SK-N-SH (cell line): ENCODE measurements around the gene C8G. TPM values are rescaled to one million over a fixed set of nuclear protein-coding genes. Genes with fewer than 3 reads are reported as not detected.

Experiments used
- CTCF ChIA-PET: fragments of 300-600, 350-600 bp; formaldehyde crosslinking; extraction: SDS; loops from one replicate; lab custom pipeline; 2021; lab: Yijun Ruan, JAX
- POLR2A ChIA-PET: fragments of 350-600 bp; sonication (Branson Sonifier 250); formaldehyde crosslinking; extraction: SDS; loops from one replicate; lab custom pipeline; 2020; ENCODE audit warnings: antibody characterized with exemption, inconsistent platforms; lab: Yijun Ruan, JAX
- DNase-seq: peaks from one replicate; pipeline ENCODE4 v3.0.0; 2012
- H2AFZ ChIP-seq: fragments of 200-600 bp; sonication (generic); 2 replicates; pipeline ENCODE4 v1.8.1; 2016; ENCODE audit warnings: antibody characterized with exemption, mild to moderate bottlenecking, low read depth
- H3F3A ChIP-seq: fragments of 200-600 bp; sonication (generic); replicated peaks from 2 replicates; pipeline ENCODE3; 2016; ENCODE audit warnings: antibody characterized with exemption, mild to moderate bottlenecking; ENCODE audit not compliant: insufficient read depth
- H3K27ac ChIP-seq, 2 experiments: fragments of 200-500 bp in 1 of 2; fragments of 200-600 bp in 1 of 2; sonication (Bioruptor generic) in 1 of 2; sonication (generic), shearing (Covaris generic) in 1 of 2; 2 replicates each; pipeline versions ENCODE4 v1.5.1 to v1.6.1; 2014 to 2016; ENCODE audit warnings: low read depth in 2 of 2, inconsistent platforms in 1 of 2, low read length in 1 of 2, mild to moderate bottlenecking in 1 of 2, mixed read lengths in 1 of 2
- H3K27me3 ChIP-seq: fragments of 200-600 bp; sonication (generic), shearing (Covaris generic); 2 replicates; pipeline ENCODE4 v1.6.1; 2016; ENCODE audit warnings: mixed run types; ENCODE audit not compliant: insufficient read depth
- H3K36me3 ChIP-seq, 2 experiments: fragments of 200-500 bp in 1 of 2; fragments of 200-600 bp in 1 of 2; sonication (Bioruptor generic) in 1 of 2; sonication (generic) in 1 of 2; replicated peaks in 1 of 2; 2 replicates each; pipeline versions ENCODE3 to v1.5.1; 2014 to 2016; ENCODE audit warnings: low read length in 1 of 2, mild to moderate bottlenecking in 1 of 2; ENCODE audit not compliant: insufficient read depth in 2 of 2, control insufficient read depth in 1 of 2
- H3K4me1 ChIP-seq, 2 experiments: fragments of 200-500 bp in 1 of 2; fragments of 200-600 bp in 1 of 2; sonication (Bioruptor generic) in 1 of 2; sonication (generic), shearing (Covaris generic) in 1 of 2; 2 replicates each; pipeline versions ENCODE4 v1.5.1 to v1.6.1; 2014 to 2016; ENCODE audit warnings: low read depth in 1 of 2, low read length in 1 of 2, mixed run types in 1 of 2; ENCODE audit not compliant: insufficient read depth in 2 of 2, control insufficient read depth in 1 of 2
- H3K4me2 ChIP-seq: fragments of 200-600 bp; sonication (generic), shearing (Covaris generic); 2 replicates; pipeline ENCODE4 v1.6.1; 2017; ENCODE audit warnings: mixed run types
- H3K4me3 ChIP-seq, 2 experiments: fragments of 200-500 bp in 1 of 2; fragments of 200-600 bp in 1 of 2; sonication (Bioruptor generic) in 1 of 2; sonication (generic), shearing (Covaris generic) in 1 of 2; 2 replicates each; pipeline versions ENCODE4 v1.5.1 to v1.8.1; 2014 to 2016; ENCODE audit warnings: low read depth in 2 of 2, inconsistent platforms in 1 of 2, low read length in 1 of 2, mild to moderate bottlenecking in 1 of 2, mixed read lengths in 1 of 2, moderate library complexity in 1 of 2
- H3K79me2 ChIP-seq: fragments of 200-600 bp; sonication (generic); 2 replicates; pipeline ENCODE4 v1.8.1; 2017; ENCODE audit warnings: mild to moderate bottlenecking; ENCODE audit not compliant: insufficient read depth
- H3K9ac ChIP-seq: fragments of 200-600 bp; sonication (generic); 2 replicates; pipeline ENCODE4 v1.6.1; 2017; ENCODE audit warnings: mixed run types
- H3K9me2 ChIP-seq: fragments of 200-600 bp; sonication (generic); 2 replicates; pipeline ENCODE4 v1.6.1; 2017; ENCODE audit warnings: mixed run types
- H3K9me3 ChIP-seq: fragments of 200-600 bp; sonication (generic); 2 replicates; pipeline ENCODE4 v1.6.1; 2017; ENCODE audit warnings: mixed run types, mild to moderate bottlenecking, moderate library complexity
- H4K20me1 ChIP-seq: fragments of 200-600 bp; sonication (generic); 2 replicates; pipeline ENCODE4 v1.6.1; 2017; ENCODE audit warnings: mild to moderate bottlenecking, mixed run types; ENCODE audit not compliant: insufficient read depth
- CHD2 ChIP-seq: fragments of 150-350 bp; IDR thresholded peaks from 2 replicates; pipeline ENCODE4 v1.6.1; 2018; ENCODE audit warnings: low read length; ENCODE audit not compliant: partially characterized antibody
- CTCF ChIP-seq: fragments of 200-600 bp; sonication (generic); IDR thresholded peaks from 2 replicates; pipeline ENCODE4 v1.6.1; 2017; ENCODE audit warnings: antibody characterized with exemption, mild to moderate bottlenecking, moderate library complexity
- ELF1 ChIP-seq: IDR thresholded peaks from 2 replicates; pipeline ENCODE4 v1.4.0; 2012
- EP300 ChIP-seq, 2 experiments: IDR thresholded peaks; 2 replicates each; pipeline versions ENCODE4 v1.4.0 to v1.6.1; 2012; ENCODE audit warnings: borderline replicate concordance in 1 of 2, low read depth in 1 of 2, low read length in 1 of 2
- EZH2phosphoT487 ChIP-seq: fragments of 200-600 bp; sonication (generic); IDR thresholded peaks from 2 replicates; pipeline ENCODE4 v1.6.1; 2017; ENCODE audit warnings: low read depth, mixed run types, mild to moderate bottlenecking, antibody characterized with exemption, moderate library complexity, borderline replicate concordance
- FOSL2 ChIP-seq: IDR thresholded peaks from 2 replicates; pipeline ENCODE4 v1.4.0; 2012; ENCODE audit warnings: low read depth, mild to moderate bottlenecking, moderate library complexity, borderline replicate concordance
- FOXJ3 ChIP-seq: sonication (generic); formaldehyde crosslinking; IDR thresholded peaks from 2 replicates; pipeline ENCODE4 v1.5.1; 2020; ENCODE audit warnings: mild to moderate bottlenecking, missing genetic modification reagents
- FOXM1 ChIP-seq: IDR thresholded peaks from 2 replicates; pipeline ENCODE4 v1.4.0; 2012; ENCODE audit warnings: low read depth, mild to moderate bottlenecking
- NFIC ChIP-seq: IDR thresholded peaks from 2 replicates; pipeline ENCODE4 v1.4.0; 2012; ENCODE audit warnings: borderline replicate concordance
- RFX5 ChIP-seq: IDR thresholded peaks from 2 replicates; pipeline ENCODE4 v1.6.1; 2012; ENCODE audit warnings: mild to moderate bottlenecking, improper control_type of control experiment, low read length
- TAF1 ChIP-seq: IDR thresholded peaks from 2 replicates; pipeline ENCODE4 v1.6.1; 2012; ENCODE audit warnings: low read depth, mild to moderate bottlenecking, low read length, moderate library complexity, borderline replicate concordance
- TCF12 ChIP-seq: IDR thresholded peaks from 2 replicates; pipeline ENCODE4 v1.4.0; 2012
- WGBS: methylation state at CpG from one replicate; pipeline ENCODE4 v1.1.6; 2017; ENCODE audit warnings: low lambda C conversion rate; 5-methylcytosine and 5-hydroxymethylcytosine counted together
- polyA plus RNA-seq, 3 experiments: library from polyadenylated mRNA; depleted of rRNA; stranded (reverse); fragments of >200 nt; gene quantifications; 2 replicates each; pipeline ENCODE4 v1.2.3, GENCODE V29; 2012
- TF ChIP-seq, protein P1 (sequence below): fragments of 150-350 bp; IDR thresholded peaks from 2 replicates; pipeline ENCODE4 v1.6.1; 2017; ENCODE audit warnings: antibody characterized with exemption, low read length, low read depth, borderline replicate concordance
- TF ChIP-seq, protein P2 (sequence below): fragments of 150-350 bp; IDR thresholded peaks from 2 replicates; pipeline ENCODE4 v1.6.1; 2016; ENCODE audit warnings: mild to moderate bottlenecking, low read depth, low read length

Gene C8G
- polyA plus RNA-seq, 1 of the 3 experiments (the other 2 are of a cell fraction), result 0.28 TPM

GRCh38 chr9:136907011-136907914, 37.8 kb upstream of the C8G start:
- Histone ChIP-seq H3K27me3 (no peaks in the 10 kb centered on the region), H3K9ac (no peak overlapping the region), H2AFZ (no peak overlapping the region), H3K4me1 (peaks cover under 1 to 5% of the 10 kb centered on the region in 2 experiments; a peak in 3 of 4 replicates), H3K36me3 (peaks cover 7 to 12% of the 10 kb centered on the region in 2 experiments), H4K20me1 (no peaks in the 10 kb centered on the region), H3K27ac (no peak overlapping the region), H3K9me3 (no peaks in the 10 kb centered on the region), H3K4me3 (no peak overlapping the region), H3K79me2 (peaks cover 3% of the 10 kb centered on the region; the same call in 1 of the 2 replicates), H3K4me2 (no peak overlapping the region), H3F3A (peaks cover 9% of the 10 kb centered on the region), H3K9me2 (no peaks in the 10 kb centered on the region)
- DNase-seq, result no peak
- TF ChIP-seq FOXJ3 (CRISPR knock-in tag) (no peak), FOSL2 (no peak), TAF1 (no peak), TCF12 (no peak), EP300 (IDR thresholded peaks at IDR 0.05; ENCODE audit: borderline replicate concordance in 1 of 2, low read depth in 1 of 2, low read length in 1 of 2) (no peak), CTCF (no peak)
- TF ChIP-seq, protein P1, sequence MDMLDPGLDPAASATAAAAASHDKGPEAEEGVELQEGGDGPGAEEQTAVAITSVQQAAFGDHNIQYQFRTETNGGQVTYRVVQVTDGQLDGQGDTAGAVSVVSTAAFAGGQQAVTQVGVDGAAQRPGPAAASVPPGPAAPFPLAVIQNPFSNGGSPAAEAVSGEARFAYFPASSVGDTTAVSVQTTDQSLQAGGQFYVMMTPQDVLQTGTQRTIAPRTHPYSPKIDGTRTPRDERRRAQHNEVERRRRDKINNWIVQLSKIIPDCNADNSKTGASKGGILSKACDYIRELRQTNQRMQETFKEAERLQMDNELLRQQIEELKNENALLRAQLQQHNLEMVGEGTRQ, result no peak
- 98% methylated on average over 17 of the region's 29 CpGs for WGBS
- CTCF ChIA-PET, result interaction anchor here (1.0 to 1.2 kb wide), 4 partner anchors 9 to 306 kb away, joined by 3 to 5 read pairs (median 3); no protein-coding TSS in a partner anchor
- POLR2A ChIA-PET, result no interaction called here

DNA sequence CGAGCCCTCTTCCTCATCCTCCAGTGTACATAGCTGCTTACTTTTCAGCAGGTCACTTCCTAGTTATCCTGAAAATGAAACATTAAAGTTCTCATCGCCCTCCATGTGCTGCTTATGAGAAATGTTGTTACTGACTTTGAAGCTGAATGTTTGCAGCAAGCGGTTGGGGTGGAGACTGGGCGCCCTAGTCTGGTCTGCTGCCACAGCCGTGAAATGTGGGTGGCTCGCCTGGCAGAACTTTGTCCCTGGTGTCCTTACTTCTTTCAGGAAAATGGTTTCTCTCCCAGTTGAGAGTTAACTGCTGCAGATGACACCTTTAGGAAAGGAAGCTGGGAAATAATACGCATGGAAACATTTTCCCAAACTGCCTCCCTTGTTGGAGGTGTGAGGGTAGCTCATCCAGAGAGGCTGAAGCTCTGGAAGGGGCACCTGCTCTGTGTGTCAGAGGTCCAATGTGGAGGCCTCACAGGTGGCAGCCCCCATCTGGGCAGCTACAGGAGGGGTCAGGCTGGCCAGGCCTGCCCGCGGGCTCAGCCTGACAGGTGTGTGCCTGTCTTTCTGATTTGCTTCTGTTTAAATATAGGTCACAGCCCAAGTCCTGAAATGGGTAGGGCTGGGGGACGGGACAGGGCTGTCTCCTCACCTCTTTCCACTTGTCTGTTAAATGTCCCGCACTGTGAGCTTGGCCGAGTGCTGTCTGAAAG, 34.7 kb upstream of the C8G start:
- no peak overlapping the region for H3K4me3 ChIP-seq
- H2AFZ ChIP-seq, result no peak overlapping the region
- WGBS, result 92% methylated on average over 11 of the region's 12 CpGs
- no peaks in the 10 kb centered on the region for H3K79me2 ChIP-seq
- peaks cover 3 to 17% of the 10 kb centered on the region in 2 experiments for H3K36me3 ChIP-seq
- H3K9me2 ChIP-seq, result no peaks in the 10 kb centered on the region
- TF ChIP-seq EZH2phosphoT487 (no peak), CTCF (no peak), ELF1 (no peak), CHD2 (no peak), TAF1 (no peak), RFX5 (no peak), FOXM1 (no peak), NFIC (no peak)
- TF ChIP-seq, protein P2, sequence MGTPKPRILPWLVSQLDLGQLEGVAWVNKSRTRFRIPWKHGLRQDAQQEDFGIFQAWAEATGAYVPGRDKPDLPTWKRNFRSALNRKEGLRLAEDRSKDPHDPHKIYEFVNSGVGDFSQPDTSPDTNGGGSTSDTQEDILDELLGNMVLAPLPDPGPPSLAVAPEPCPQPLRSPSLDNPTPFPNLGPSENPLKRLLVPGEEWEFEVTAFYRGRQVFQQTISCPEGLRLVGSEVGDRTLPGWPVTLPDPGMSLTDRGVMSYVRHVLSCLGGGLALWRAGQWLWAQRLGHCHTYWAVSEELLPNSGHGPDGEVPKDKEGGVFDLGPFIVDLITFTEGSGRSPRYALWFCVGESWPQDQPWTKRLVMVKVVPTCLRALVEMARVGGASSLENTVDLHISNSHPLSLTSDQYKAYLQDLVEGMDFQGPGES, result no peak
- H3K27ac ChIP-seq, result no peak overlapping the region
- no peaks in the 10 kb centered on the region for H3K4me1 ChIP-seq
- H3F3A ChIP-seq, result no peaks in the 10 kb centered on the region
- no peak for DNase-seq
- ChIA-PET POLR2A (no interaction called here), CTCF (interaction anchor here (1.5 kb wide), 1 partner anchor 38 kb away, joined by 5 read pairs; no protein-coding TSS in a partner anchor)
- H4K20me1 ChIP-seq, result no peaks in the 10 kb centered on the region
- no peaks in the 10 kb centered on the region for H3K9me3 ChIP-seq
- no peak overlapping the region for H3K4me2 ChIP-seq
- H3K9ac ChIP-seq, result no peak overlapping the region
- no peaks in the 10 kb centered on the region for H3K27me3 ChIP-seq
